ENCODE measurements around the gene POP7. TPM values are rescaled to one million over a fixed set of nuclear protein-coding genes. Genes with fewer than 3 reads are reported as not detected.
"Not testable (repeated sequence)": the region's sequence is repeated elsewhere in the genome, so short reads cannot be mapped to it uniquely, and the experiment has no call there.

Gene POP7
- 96.7 and 96.9 TPM in 2 replicates for total RNA-seq (2021)
- long read RNA-seq, transcript POP7-201 (2 exons, 927 nt), result major isoform, 118 of 131 reads
- long read RNA-seq, partial matches to known transcripts, result 1 of 131 reads
- long read RNA-seq, other reads (novel, unspliced or antisense), result 11 of 131 reads

GRCh38 chr7:100705753-100706671 lies at the start of gene POP7:
POP7 (plus strand) TSS chr7:100706121; CDS start chr7:100706831, 710 bp downstream.
- peak within 1 kb of the TSS; percentile 61 for H3K18ac ChIP-seq (ENCODE audit: insufficient read length, low read depth, low read length)
- no peak within 1 kb of the TSS for H2AK5ac ChIP-seq (ENCODE audit: insufficient read length, low read length)
- peak; percentile 98 for DNase-seq
- H3K4me2 ChIP-seq (ENCODE audit: insufficient read depth, insufficient read length, low read length), result peak within 1 kb of the TSS; percentile 81
- peaks cover 0 to 2% of the 10 kb centered on the region in 2 experiments; a peak in 1 of 5 replicates for H3K9me3 Mint-ChIP-seq
- no peak within 1 kb of the TSS for H2BK5ac ChIP-seq (ENCODE audit: insufficient read length, low read length)
- H3K4me1 ChIP-seq (ENCODE audit: insufficient read depth, low read length), result no peaks in the 10 kb centered on the region; the same call in 1 of the 2 replicates
- no peak within 1 kb of the TSS for H4K8ac ChIP-seq (replicated peaks; ENCODE audit: insufficient read length, low read depth, low read length)
- H3K4me3 Mint-ChIP-seq, result peak within 1 kb of the TSS; percentile 96 to 99
- peaks cover 5% of the 10 kb centered on the region for H3K79me1 ChIP-seq (ENCODE audit: insufficient read depth, low read depth, low read length, poor library complexity, severe bottlenecking)
- no peak within 1 kb of the TSS for H2BK15ac ChIP-seq (ENCODE audit: low read depth, low read length)
- peaks cover 6 to 10% of the 10 kb centered on the region in 2 experiments for H3K4me1 Mint-ChIP-seq
- no peak within 1 kb of the TSS for H4K5ac ChIP-seq (ENCODE audit: insufficient read length, low read depth, low read length)
- H3K23me2 ChIP-seq (ENCODE audit: insufficient read length, low read depth, low read length, poor library complexity, severe bottlenecking), result peaks cover 15% of the 10 kb centered on the region
- H2AFZ ChIP-seq (ENCODE audit: low read length), result no peak within 1 kb of the TSS
- no peak within 1 kb of the TSS for H2BK120ac ChIP-seq (ENCODE audit: low read depth, low read length, poor library complexity, severe bottlenecking)
- peak within 1 kb of the TSS; percentile 83 for H3K14ac ChIP-seq (ENCODE audit: insufficient read depth, low read length)
- H3K79me2 ChIP-seq (ENCODE audit: insufficient read depth, low read length), result peaks cover 10% of the 10 kb centered on the region; the same call in 1 of the 2 replicates
- H3K56ac ChIP-seq (ENCODE audit: insufficient read length, low read depth, low read length), result no peak within 1 kb of the TSS
- no peak within 1 kb of the TSS for H2BK12ac ChIP-seq (ENCODE audit: insufficient read length, low read depth, low read length)
- H3K9ac ChIP-seq (ENCODE audit: extremely low read depth, insufficient read length, low read length), result peak within 1 kb of the TSS; percentile 93
- no peak within 1 kb of the TSS for H4K91ac ChIP-seq (ENCODE audit: insufficient read length, low read depth, low read length)
- H3T11ph ChIP-seq (ENCODE audit: low read length), result no peak within 1 kb of the TSS
- H4K20me1 ChIP-seq (ENCODE audit: control insufficient read depth, insufficient read depth, insufficient read length), result no peaks in the 10 kb centered on the region
- H3K27ac Mint-ChIP-seq, result peak within 1 kb of the TSS; percentile 90 to 98 (median 96); a peak in 6 of 7 replicates
- H3K9me3 ChIP-seq (ENCODE audit: control insufficient read depth, low read depth, low read length), result no peaks in the 10 kb centered on the region
- no CpG with 5 or more reads among the region's 86 CpGs for WGBS (ENCODE audit: extremely low coverage, insufficient read length, low lambda C conversion rate)
- no peak within 1 kb of the TSS for H3K4ac ChIP-seq (ENCODE audit: low read depth, low read length)
- no peaks in the 10 kb centered on the region; the same call in 1 of the 2 replicates for H3K27me3 Mint-ChIP-seq (ENCODE audit: low read depth)
- H2BK20ac ChIP-seq (ENCODE audit: low read depth, low read length, poor library complexity, severe bottlenecking), result no peak within 1 kb of the TSS
- peaks cover 4 to 20% (median 17%) of the 10 kb centered on the region in 3 experiments; a peak in 6 of 7 replicates for H3K36me3 Mint-ChIP-seq (ENCODE audit: insufficient read depth in 1 of 3, low read depth in 3 of 3)
- no peak for TF ChIP-seq CTCF (conservative IDR thresholded peaks at IDR 0.05)
- no peaks in the 10 kb centered on the region for H3K27me3 ChIP-seq (ENCODE audit: insufficient read depth, low read length)
- H3K23ac ChIP-seq (ENCODE audit: insufficient read length, low read depth, low read length), result no peak within 1 kb of the TSS
- no peak within 1 kb of the TSS for H3K27ac ChIP-seq (ENCODE audit: insufficient read length, low read depth, low read length)

- DNase-seq; H4K5ac ChIP-seq (ENCODE audit: insufficient read length, low read depth, low read length); H3K36me3 Mint-ChIP-seq (ENCODE audit: insufficient read depth in 1 of 3, low read depth in 3 of 3); H2BK15ac ChIP-seq (ENCODE audit: low read depth, low read length); H3K4ac ChIP-seq (ENCODE audit: low read depth, low read length); H3K79me2 ChIP-seq (ENCODE audit: insufficient read depth, low read length); H4K20me1 ChIP-seq (ENCODE audit: control insufficient read depth, insufficient read depth, insufficient read length); H3K23me2 ChIP-seq (ENCODE audit: insufficient read length, low read depth, low read length, poor library complexity, severe bottlenecking); H3K18ac ChIP-seq (ENCODE audit: insufficient read length, low read depth, low read length); H2BK20ac ChIP-seq (ENCODE audit: low read depth, low read length, poor library complexity, severe bottlenecking); H3K56ac ChIP-seq (ENCODE audit: insufficient read length, low read depth, low read length); H3K79me1 ChIP-seq (ENCODE audit: insufficient read depth, low read depth, low read length, poor library complexity, severe bottlenecking); H3K23ac ChIP-seq (ENCODE audit: insufficient read length, low read depth, low read length); H3K27ac Mint-ChIP-seq; H3K4me3 Mint-ChIP-seq; H2BK12ac ChIP-seq (ENCODE audit: insufficient read length, low read depth, low read length); H3K27me3 ChIP-seq (ENCODE audit: insufficient read depth, low read length); H3K9me3 ChIP-seq (ENCODE audit: control insufficient read depth, low read depth, low read length); H3K27ac ChIP-seq (ENCODE audit: insufficient read length, low read depth, low read length); H2AFZ ChIP-seq (ENCODE audit: low read length); H2BK120ac ChIP-seq (ENCODE audit: low read depth, low read length, poor library complexity, severe bottlenecking); H2BK5ac ChIP-seq (ENCODE audit: insufficient read length, low read length); H3K9ac ChIP-seq (ENCODE audit: extremely low read depth, insufficient read length, low read length); H2AK5ac ChIP-seq (ENCODE audit: insufficient read length, low read length); H4K8ac ChIP-seq (replicated peaks; ENCODE audit: insufficient read length, low read depth, low read length); H3T11ph ChIP-seq (ENCODE audit: low read length); H3K4me1 ChIP-seq (ENCODE audit: insufficient read depth, low read length); H3K14ac ChIP-seq (ENCODE audit: insufficient read depth, low read length); H4K91ac ChIP-seq (ENCODE audit: insufficient read length, low read depth, low read length); H3K9me3 Mint-ChIP-seq; H3K4me2 ChIP-seq (ENCODE audit: insufficient read depth, insufficient read length, low read length): not testable (repeated sequence)
- no CpG with 5 or more reads among the region's 12 CpGs for WGBS (ENCODE audit: extremely low coverage, insufficient read length, low lambda C conversion rate)
- Mint-ChIP-seq H3K27me3 (ENCODE audit: low read depth) (peaks cover 34% of the 10 kb centered on the region), H3K4me1 (peaks cover 9 to 11% of the 10 kb centered on the region in 2 experiments)
Measured at GRCh38 chr7:100662194-100662776, 43.6 kb upstream of the POP7 start.
